ENCODE data around the gene PIK3CG.
"Not testable (repeated sequence)": the region's sequence is repeated elsewhere in the genome, so short reads cannot be mapped to it uniquely, and the experiment has no call there.

PIK3CG gene

DNA sequence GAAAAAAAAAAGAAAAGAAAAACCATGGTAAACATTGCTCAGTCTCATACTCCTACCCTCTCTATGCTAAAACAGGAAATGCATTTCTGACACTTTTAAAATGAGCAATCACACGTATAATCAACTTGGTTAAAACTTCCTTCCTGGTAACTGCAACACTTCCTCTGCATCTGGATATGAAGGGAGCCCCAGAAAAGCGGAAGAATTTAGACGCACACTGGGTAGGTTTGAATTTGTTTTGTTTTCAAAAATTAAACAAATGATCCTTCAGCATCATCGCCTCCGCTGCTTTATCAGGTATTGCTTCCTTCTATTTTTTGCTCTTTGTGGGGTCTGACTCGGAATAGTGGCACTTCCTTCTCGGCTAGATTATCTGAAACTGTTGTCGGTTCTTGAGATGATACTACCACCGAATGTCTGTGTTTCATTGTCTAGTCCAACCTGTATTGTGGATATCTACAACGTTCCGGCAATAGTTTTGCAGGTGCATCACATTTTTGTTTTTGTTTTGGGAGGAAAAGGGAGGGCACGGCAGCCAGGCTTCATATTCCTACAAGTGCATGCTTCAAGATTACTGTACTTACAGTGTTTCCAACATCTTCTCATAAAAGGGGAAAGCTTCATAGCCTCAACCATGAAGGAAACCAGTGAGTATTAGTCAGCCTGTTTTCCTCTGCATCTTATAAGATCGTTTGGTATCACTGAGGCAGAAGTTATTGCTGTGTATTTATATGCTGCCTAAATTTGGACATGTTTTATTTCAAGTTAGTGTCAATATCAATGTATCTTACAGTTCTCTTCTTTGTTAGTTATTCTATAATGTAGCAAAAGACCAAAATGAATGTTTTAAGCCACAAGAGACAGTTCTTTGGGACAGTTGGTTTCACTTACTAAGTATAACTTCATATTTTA, at the start of gene PIK3CG:
Gene PIK3CG, plus strand, starts transcription at position 153 of the 912 bp plus-strand sequence. CDS start 2,280 bp downstream, outside the sequence.
- no peak for DNase-seq
- intact Hi-C loops (cut with DNase I), result no loop called here

DNA sequence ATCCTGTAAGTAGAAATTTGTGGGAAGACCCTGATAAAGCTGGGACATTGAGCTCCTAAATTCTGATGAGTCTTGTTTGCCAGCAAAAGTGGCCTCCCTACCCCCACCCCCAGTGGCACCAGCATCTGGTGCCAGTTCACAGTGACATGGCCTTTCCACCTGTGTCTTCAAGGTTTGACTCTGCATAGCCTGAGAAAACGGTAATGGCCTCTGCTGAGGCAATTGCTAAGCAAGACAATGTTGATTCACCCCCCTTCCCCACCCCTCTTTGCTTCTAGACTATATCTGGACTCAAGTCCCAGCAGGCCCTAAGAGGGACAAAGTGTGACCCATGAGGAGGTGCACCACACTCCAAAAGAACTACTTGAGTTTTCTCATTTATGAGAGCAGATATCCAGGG, 48.0 kb upstream of the PIK3CG start:
- no peak for DNase-seq
- intact Hi-C loops (cut with DNase I), result no loop called here

GRCh38 chr7:106818736-106819135, 46.3 kb upstream of the PIK3CG start:
- DNase-seq, result no peak
- intact Hi-C loops (cut with DNase I), result no loop called here

DNA sequence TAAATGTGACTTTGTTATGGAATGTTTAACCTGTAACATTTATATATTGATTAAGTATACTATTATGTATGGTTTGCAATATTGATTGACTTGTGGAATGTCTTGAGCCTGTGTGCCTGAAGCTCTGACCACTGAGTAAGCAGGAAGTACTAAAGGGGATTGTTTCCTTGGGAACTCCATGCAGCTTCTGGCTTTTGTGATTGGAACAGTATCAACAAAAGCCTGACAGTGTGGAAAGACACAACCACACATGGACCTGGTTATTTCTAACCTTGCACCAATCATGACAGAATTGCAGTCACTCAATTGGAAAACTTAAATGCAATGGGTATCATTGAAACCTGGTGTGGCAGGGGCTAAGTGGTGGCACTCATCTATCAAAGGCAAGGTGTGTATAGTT, 45.5 kb upstream of the PIK3CG start:
- intact Hi-C loops (cut with DNase I), result no loop called here

DNA sequence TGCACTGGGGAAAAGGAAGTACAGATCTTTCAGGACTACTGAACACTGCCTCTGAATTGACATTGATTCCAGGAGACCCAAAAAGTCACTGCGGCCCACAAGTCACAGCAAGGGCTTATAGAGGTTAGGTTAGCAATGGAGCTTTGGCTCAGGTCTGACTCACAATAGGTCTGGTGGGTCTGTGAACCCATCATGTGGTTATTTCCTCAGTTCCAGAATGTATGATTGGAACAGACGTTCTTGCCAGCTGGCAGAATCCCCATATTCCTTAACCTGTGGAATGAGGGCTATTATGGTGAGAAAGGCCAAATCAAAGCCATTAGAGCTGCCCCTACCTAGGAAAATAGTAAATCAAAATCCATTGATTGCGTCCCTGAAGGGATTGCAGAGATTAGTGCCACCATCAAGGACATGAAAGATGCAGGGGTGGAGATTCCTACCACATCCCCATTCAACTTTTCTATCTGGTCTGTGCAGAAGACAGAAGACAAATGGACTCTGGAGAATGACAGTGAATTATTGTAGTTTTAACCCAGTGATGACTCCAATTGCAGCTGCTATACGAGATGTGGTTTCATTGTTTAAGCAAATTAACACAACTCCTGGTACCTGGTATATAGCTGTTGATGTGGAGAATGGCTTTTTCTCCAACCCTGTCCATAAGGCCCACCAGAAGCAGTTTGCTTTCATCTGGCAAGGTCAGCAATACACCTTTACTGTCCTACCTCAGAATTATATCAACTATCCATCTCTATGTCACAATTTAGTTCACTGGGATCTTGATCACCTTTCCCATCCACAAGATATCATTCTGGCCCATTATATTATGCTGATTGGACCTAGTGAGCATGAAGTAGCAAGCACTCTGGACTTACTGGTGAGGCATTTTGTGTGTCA, 44.5 kb upstream of the PIK3CG start:
- DNase-seq, result no peak
- intact Hi-C loops (cut with DNase I), result no loop called here

More for the DNA sequence above, 45.5 kb upstream of the PIK3CG start:
- no peak for DNase-seq

- no peak for DNase-seq
- intact Hi-C loops (cut with DNase I), result no loop called here
These were observed 41.5 kb upstream of the PIK3CG start for GRCh38 chr7:106823631-106824030.

- no peak for DNase-seq
- intact Hi-C loops (cut with DNase I), result no loop called here
These were observed 40.6 kb upstream of the PIK3CG start for GRCh38 chr7:106824458-106824857.

DNA sequence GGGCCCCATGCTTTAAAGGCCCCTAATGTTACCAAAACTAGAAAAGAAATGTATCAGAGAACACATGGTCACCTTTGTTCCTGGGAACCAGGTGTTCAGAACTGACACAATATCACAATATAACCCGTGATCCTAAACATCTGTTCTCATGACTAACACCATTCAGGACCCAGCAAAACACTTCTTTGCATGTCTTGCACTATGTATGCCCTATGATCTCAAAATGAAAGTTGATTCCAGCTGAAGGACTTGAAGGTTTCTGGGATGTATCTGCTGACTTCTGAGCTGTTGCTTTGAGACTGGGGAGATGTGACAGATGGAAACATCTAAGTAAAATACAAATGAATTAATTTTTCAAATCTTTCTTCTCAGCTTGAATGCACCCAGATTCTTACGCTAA, 37.5 kb upstream of the PIK3CG start:
- DNase-seq, result no peak
- intact Hi-C loops (cut with DNase I), result no loop called here

DNA sequence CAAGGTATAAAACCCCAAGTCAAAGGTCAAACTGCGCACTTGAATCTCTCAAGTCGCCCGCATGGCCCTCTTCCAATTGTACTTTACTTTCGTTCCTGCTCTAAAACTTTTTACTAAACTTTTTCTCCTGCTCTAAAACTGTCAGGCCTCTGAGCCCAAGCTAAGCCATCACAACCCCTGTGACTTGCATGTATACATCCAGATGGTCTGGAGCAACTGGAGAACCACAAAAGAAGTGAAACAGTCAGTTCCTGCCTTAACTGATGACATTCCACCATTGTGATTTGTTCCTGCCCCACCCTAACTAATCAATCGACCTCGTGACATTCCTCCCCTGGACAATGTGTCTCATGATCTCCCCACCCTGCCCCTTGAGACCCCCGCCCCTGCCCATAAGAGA, 35.6 kb upstream of the PIK3CG start:
- no peak for DNase-seq
- intact Hi-C loops (cut with DNase I), result no loop called here

- DNase-seq; intact Hi-C loops (cut with DNase I): not testable (repeated sequence)
These were observed 34.2 kb upstream of the PIK3CG start for GRCh38 chr7:106830896-106831295.

GRCh38 chr7:106836816-106837215, 28.3 kb upstream of the PIK3CG start:
- intact Hi-C loops (cut with DNase I), result no loop called here
- DNase-seq, result no peak

DNA sequence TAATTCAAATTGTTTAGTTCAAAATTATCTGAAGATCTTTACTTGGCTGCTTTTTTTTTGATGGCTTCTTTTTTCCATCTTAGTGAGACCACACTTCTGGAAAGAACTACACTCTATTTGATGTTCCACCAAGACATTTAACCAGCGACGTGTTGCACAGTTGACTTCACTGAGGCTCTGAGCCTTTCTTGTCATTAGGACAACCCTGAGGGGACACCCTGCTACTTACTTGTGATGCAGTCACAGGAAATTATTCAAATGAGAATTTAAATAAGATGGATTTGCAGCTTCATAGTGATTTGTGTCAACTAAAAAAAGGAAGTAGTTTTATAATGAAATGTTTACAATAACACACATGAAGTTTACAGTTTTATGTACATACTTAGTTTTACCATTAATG, 25.6 kb upstream of the PIK3CG start:
- intact Hi-C loops (cut with DNase I), result no loop called here
- no peak for DNase-seq

DNA sequence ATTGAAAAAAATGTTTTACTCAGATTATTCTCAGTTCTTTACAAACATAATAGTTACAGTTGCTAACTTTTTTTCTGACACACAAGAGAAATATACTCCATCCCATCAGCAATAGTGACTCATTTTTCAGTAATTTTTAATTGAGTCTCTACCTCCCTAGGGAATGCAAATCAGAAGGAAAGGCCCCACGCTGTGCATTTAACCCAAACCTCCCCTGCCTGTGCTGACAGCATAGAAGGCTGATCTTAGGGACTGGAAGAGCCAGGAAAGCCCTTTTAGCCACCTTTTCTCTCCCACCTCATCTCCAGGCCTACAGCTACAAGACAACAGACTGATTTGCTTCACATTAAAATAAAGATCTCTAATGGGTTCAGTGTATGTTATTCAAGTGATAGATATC, 24.7 kb upstream of the PIK3CG start:
- intact Hi-C loops (cut with DNase I), result no loop called here
- no peak for DNase-seq

DNA sequence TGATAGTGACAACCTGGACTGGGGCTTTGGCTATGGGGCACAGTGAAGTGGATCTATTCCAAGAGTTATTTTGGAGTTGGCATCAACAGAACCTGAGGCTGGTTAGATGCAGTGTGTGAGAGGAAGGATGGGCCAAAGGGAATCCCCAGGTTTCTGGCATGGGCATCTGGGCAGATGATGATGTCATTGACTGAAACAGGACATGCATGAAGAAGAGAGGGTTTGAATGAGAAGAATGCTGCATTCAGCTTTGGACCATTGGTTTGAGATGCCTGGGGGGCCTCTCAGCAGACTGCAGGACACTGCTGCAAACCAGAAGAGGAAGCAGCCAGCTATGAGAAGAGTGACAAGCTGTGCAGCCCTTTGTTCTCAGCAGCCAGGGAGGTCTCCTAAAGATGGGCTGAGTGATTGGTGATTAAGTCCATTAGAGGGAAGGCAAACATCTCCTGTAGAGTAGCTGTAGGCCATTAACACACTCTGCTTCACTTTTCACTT, 23.1 kb upstream of the PIK3CG start:
- DNase-seq, result no peak
- intact Hi-C loops (cut with DNase I), result no loop called here

DNA sequence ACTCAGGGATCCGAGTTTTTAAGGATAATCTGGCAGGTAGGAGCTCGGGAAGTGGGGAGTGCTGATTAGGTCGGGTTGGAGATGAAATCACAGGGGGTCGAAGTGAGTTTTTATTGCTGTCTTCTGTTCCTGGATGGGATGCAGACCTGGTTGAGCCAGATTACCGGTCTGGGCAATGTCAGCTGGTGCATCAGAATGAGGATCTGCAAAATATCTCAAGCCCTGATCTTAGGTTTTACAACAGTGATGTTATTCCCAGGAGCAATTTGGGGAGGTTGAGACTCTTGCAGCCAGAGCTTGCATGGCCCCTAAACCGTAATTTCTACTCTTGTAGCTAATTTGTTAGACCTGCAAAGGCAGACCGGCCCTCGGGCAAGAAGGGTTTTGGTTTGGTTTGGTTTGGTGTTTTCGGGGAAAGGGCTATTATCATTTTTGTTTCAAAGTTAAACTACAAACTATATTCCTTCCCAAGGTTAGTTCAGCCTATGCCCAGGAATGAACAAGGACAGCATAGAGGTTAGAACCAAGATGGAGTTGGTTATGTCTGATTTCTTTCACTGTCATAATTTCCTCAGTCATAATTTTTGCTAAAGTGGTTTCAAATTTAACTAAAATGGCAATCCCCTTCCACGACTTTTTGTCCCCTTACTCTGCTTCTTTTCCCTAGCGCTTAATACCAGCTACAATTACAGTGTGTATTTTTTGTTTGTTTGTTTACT, 20.6 kb upstream of the PIK3CG start:
- intact Hi-C loops (cut with DNase I), result no loop called here

DNA sequence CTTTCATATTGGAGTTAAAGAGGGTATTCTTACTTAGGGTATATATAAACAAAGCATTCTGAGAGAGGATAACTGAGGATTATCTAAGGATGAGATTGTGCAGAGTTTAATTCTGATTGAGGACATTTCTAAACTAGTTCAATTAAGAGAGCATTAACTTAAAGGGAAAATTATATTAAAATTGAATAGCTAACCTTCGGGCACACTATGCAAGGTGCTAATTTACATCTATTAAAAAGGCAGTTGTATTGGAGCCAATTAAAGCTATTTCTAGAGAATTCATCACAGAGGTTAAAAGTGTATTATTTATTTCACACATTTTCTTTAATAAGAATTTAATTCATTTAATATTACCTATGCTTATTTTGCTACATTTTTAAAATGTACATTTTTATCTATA, 17.0 kb upstream of the PIK3CG start:
- no peak for DNase-seq
- intact Hi-C loops (cut with DNase I), result no loop called here

More for the DNA sequence above, 20.6 kb upstream of the PIK3CG start:
- no peak for DNase-seq

DNA sequence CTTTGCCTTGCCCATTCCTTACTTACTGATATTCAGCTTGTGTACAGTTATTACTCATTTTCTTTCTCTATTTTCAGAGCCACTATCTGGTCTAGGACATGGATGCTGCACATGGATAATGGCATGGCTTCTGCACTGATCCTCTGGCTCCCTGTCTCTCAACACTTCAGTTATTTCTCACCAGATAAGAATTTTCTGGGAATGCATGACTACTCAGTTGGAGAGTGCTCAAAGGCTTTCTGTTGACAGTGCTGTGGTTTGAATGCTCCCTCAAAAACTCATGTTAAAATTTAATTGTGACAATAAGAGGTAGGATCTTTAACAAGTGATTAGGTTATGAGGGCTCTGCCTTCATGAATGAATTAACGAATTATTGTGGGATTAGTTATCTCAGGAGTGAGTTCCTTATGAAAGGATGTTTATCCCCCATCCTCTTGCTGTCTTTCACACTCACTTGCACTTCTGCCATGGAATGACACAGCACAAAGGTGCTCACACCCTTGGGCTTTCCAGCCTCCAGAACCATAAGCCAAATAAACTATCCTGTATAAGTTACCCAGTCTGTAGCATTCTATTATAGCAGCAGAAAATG, 16.1 kb upstream of the PIK3CG start:
- intact Hi-C loops (cut with DNase I), result no loop called here

DNA sequence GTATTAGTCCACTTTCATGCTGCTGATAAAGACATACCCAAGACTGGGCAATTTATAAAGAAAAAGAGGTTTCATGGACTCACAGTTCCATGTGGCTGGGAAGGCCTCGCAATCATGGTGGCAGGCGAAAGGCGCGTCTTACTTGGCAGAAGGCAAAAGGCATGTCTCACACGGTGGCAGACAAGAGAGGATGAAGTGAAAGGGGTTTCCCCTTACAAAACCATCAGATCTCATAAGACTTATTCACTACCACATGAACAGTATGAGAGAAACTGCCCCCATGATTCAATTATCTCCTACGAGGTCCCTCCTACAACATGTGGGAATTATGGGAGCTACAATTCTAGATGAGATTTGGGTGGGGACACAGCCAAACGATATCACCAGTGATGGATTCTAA, 13.4 kb upstream of the PIK3CG start:
- intact Hi-C loops (cut with DNase I); DNase-seq: not testable (repeated sequence)

More for the DNA sequence above, 16.1 kb upstream of the PIK3CG start:
- DNase-seq, result no peak

DNA sequence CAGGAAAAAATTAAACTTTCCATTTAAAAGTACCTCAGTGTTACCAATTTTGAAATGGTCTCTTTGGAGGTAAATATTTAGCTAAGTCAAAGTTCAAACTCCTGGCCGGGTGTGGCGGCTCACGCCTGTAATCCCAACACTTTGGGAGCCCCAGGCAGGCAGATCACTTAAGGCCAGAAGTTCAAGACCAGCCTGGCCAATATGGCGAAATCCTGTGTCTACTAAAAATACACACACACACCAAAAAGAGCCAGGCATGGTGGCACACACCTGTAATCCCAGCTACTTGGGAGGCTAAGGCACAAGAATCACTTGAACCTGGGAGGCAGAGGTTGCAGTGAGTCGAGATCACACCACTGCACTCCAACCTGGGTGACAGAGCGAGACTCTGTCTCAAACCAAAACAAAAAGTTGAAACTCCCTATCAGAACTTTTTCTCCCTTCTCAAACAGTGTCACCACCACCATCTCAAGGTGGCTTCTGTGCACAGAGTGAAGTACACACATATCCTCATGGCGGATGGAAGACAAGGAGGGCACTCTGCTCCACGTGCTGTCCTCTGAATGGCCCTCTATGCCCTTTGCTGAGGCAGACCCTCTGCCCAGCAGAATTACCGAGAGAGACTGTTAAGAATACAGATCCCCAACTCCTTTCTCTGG, 11.7 kb upstream of the PIK3CG start:
- DNase-seq, result no peak
- intact Hi-C loops (cut with DNase I), result no loop called here

Measured in posterior cingulate gyrus (tissue), 11 donors.